Hepatocyte (in vitro differentiated cells): Measurements from ENCODE around the gene HNF1A. TPM values are rescaled to one million over a fixed set of nuclear protein-coding genes. Genes with fewer than 3 reads are reported as not detected.
A peak's percentile ranks its signal among the peaks of the same experiment; 100 is the strongest.

Source experiments
- DNase-seq: peaks from one replicate; pipeline ENCODE4 v3.0.0-alpha.2; 2016; ENCODE audit warnings: low spot score
- H2AFZ ChIP-seq: fragments of 200-600 bp; sonication (generic); 2 replicates; pipeline ENCODE4 v1.6.0; 2016; ENCODE audit warnings: antibody characterized with exemption, mild to moderate bottlenecking
- H3K27ac ChIP-seq: fragments of 200-600 bp; sonication (generic); 2 replicates; pipeline ENCODE4 v1.5.1; 2016; ENCODE audit warnings: mild to moderate bottlenecking
- H3K27me3 ChIP-seq: fragments of 200-600 bp; sonication (generic); 2 replicates; pipeline ENCODE4 v1.6.1; 2016
- H3K36me3 ChIP-seq: fragments of 200-600 bp; sonication (generic); replicated peaks from 2 replicates; pipeline ENCODE4 v1.5.1; 2016; ENCODE audit warnings: low read depth; ENCODE audit not compliant: insufficient read depth
- H3K4me1 ChIP-seq: fragments of 200-600 bp; sonication (generic); 2 replicates; pipeline ENCODE4 v1.5.1; 2016; ENCODE audit warnings: mild to moderate bottlenecking, moderate library complexity; ENCODE audit not compliant: insufficient read depth
- H3K4me2 ChIP-seq: fragments of 200-600 bp; sonication (generic); 2 replicates; pipeline ENCODE4 v1.6.0; 2016
- H3K4me3 ChIP-seq: fragments of 200-600 bp; sonication (generic); 2 replicates; pipeline ENCODE4 v1.5.1; 2016; ENCODE audit warnings: mild to moderate bottlenecking
- H3K79me2 ChIP-seq: fragments of 200-600 bp; sonication (generic); 2 replicates; pipeline ENCODE4 v1.6.0; 2017; ENCODE audit warnings: mild to moderate bottlenecking
- H3K9me2 ChIP-seq: fragments of 200-600 bp; sonication (generic); replicated peaks from 2 replicates; pipeline ENCODE4 v1.6.0; 2017; ENCODE audit warnings: mild to moderate bottlenecking; ENCODE audit not compliant: insufficient read depth
- H3K9me3 ChIP-seq: fragments of 200-600 bp; sonication (generic); 2 replicates; pipeline ENCODE4 v1.5.1; 2016; ENCODE audit warnings: low read depth, mild to moderate bottlenecking
- H4K20me1 ChIP-seq: fragments of 200-600 bp; sonication (generic); 2 replicates; pipeline ENCODE4 v1.6.0; 2016; ENCODE audit warnings: mild to moderate bottlenecking; ENCODE audit not compliant: insufficient read depth, poor library complexity, severe bottlenecking
- EZH2 ChIP-seq: fragments of 200-600 bp; sonication (generic); IDR thresholded peaks from 2 replicates; pipeline ENCODE4 v1.6.1; 2016; ENCODE audit warnings: antibody characterized with exemption, mild to moderate bottlenecking, borderline replicate concordance
- EZH2phosphoT487 ChIP-seq: fragments of 200-600 bp; sonication (generic); IDR thresholded peaks from one replicate; pipeline ENCODE4 v1.6.1; 2018; ENCODE audit warnings: antibody characterized with exemption, mild to moderate bottlenecking, low read depth, moderate library complexity; ENCODE audit not compliant: unreplicated experiment, severe bottlenecking
- WGBS: methylation state at CpG from one replicate; pipeline ENCODE4 v1.1.6; 2016; ENCODE audit warnings: low lambda C conversion rate; ENCODE audit errors: missing lambda C conversion rate; 5-methylcytosine and 5-hydroxymethylcytosine counted together
- polyA plus RNA-seq: library from polyadenylated mRNA; unstranded; fragments of >200 nt; fragmentation: Nextera tagmentation; extraction: Ambion mirVana; gene quantifications from 2 replicates; pipeline ENCODE4 v1.2.1, GENCODE V29; 2016
- total RNA-seq: library from RNA; depleted of rRNA; stranded (reverse); fragments of >200 nt; gene quantifications from 2 replicates; pipeline ENCODE4 v1.2.3, GENCODE V29; 2014
- TF ChIP-seq, protein P1 (sequence below): fragments of 200-600 bp; sonication (generic); IDR thresholded peaks from 2 replicates; pipeline ENCODE4 v1.5.1; 2016; ENCODE audit warnings: antibody characterized with exemption, mild to moderate bottlenecking; ENCODE audit not compliant: poor library complexity

HNF1A gene
- total and polyA plus RNA-seq, 2 experiments from 2014 or later: 16.7 to 23.9 TPM

DNA sequence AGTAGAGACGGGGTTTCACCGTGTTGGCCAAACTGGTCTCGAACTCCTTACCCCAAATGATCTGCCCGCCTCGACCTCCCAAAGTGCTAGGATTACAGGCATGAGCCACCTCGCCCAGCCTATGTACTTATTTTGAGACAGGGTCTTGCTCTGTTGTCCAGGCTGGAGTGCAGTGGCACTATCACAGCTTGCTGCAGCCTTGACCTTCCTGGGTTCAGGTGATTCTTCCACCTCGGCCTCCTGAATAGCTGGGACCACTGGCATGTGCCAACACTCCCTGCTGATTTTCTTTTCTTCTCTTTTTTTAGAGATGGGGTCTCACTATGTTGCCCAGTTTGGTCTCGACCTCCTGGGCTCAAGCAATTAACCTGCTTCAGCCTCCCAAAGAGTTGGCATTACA is 14.0 kb upstream of the HNF1A start:
- no peak for TF ChIP-seq EZH2phosphoT487
- no peak for TF ChIP-seq EZH2
- TF ChIP-seq, protein P1, sequence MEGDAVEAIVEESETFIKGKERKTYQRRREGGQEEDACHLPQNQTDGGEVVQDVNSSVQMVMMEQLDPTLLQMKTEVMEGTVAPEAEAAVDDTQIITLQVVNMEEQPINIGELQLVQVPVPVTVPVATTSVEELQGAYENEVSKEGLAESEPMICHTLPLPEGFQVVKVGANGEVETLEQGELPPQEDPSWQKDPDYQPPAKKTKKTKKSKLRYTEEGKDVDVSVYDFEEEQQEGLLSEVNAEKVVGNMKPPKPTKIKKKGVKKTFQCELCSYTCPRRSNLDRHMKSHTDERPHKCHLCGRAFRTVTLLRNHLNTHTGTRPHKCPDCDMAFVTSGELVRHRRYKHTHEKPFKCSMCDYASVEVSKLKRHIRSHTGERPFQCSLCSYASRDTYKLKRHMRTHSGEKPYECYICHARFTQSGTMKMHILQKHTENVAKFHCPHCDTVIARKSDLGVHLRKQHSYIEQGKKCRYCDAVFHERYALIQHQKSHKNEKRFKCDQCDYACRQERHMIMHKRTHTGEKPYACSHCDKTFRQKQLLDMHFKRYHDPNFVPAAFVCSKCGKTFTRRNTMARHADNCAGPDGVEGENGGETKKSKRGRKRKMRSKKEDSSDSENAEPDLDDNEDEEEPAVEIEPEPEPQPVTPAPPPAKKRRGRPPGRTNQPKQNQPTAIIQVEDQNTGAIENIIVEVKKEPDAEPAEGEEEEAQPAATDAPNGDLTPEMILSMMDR: no peak
- DNase-seq: no peak
- 91% methylated on average over 8 of the region's 8 CpGs for WGBS
- no peaks in the 10 kb centered on the region for H3K9me3 ChIP-seq
- H3K79me2 ChIP-seq: no peaks in the 10 kb centered on the region
- no peak overlapping the region for H2AFZ ChIP-seq
- H3K4me1 ChIP-seq: peaks cover 16% of the 10 kb centered on the region
- H3K4me2 ChIP-seq: no peak overlapping the region
- H3K4me3 ChIP-seq: no peak overlapping the region
- H3K36me3 ChIP-seq: no peaks in the 10 kb centered on the region
- no peaks in the 10 kb centered on the region for H4K20me1 ChIP-seq
- H3K9me2 ChIP-seq: no peaks in the 10 kb centered on the region
- no peak overlapping the region for H3K27ac ChIP-seq
- no peaks in the 10 kb centered on the region for H3K27me3 ChIP-seq

DNA sequence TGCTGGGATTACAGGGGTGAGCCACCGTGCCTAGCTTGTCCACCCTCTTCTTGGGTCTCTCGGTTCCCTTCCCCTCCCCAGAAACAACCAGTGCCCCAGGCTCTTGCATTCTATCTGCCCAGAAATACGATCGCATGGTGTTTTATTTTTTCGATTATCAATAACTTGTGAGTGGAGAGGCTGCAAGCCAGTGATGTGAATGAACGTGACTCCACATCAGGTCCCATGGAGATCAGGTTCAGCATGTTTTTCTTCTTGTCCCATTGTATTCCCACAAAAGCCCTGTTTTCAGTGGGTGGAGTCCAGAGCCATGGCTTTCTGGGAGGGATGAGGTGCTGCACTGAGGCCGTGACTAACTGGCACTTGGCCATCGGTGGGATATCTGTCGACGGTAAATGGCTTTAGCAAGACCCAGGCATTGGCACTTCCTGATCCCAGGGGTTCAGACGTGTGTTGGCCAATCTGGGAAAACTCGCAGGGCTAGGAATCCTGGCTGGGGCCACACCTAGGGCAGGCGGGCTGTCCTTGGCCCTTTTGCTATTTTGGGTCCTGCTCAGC is 12.7 kb upstream of the HNF1A start:
- no peak for TF ChIP-seq EZH2phosphoT487
- TF ChIP-seq, protein P1: no peak
- TF ChIP-seq EZH2: no peak
- DNase-seq: no peak

DNA sequence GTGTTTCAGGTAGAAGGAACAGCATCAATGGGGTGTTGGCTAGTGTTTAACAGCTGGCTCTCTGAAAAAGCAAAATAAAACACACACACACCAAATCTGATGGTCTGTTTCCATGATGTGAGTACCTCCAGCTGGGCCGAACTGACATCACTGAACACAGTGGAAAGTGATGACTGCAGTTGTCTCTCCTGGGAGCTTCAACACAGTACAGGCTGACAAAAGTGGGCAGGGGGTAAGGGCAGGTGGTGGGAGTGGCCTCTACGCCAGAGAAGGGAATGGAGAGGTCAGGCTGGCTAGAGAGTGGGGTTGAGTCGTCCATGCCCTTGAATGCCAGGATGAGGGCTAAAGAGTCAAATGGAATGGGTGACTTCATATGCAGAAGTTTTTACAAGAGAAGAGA is 8.0 kb upstream of the HNF1A start:
- no peak overlapping the region for H3K4me2 ChIP-seq
- H3K36me3 ChIP-seq: no peaks in the 10 kb centered on the region
- H3K27ac ChIP-seq: no peak overlapping the region
- no peaks in the 10 kb centered on the region for H3K79me2 ChIP-seq
- 87% methylated on average over 3 of the region's 3 CpGs for WGBS
- no peak overlapping the region for H3K4me3 ChIP-seq
- TF ChIP-seq EZH2phosphoT487 (no peak), EZH2 (no peak)
- TF ChIP-seq, protein P1: no peak
- no peak overlapping the region for H2AFZ ChIP-seq
- peaks cover 5% of the 10 kb centered on the region for H4K20me1 ChIP-seq
- H3K9me2 ChIP-seq: no peaks in the 10 kb centered on the region
- no peak for DNase-seq
- H3K9me3 ChIP-seq: no peaks in the 10 kb centered on the region
- no peaks in the 10 kb centered on the region for H3K27me3 ChIP-seq
- no peaks in the 10 kb centered on the region for H3K4me1 ChIP-seq

More for the DNA sequence above, 12.7 kb upstream of the HNF1A start:
- H4K20me1 ChIP-seq: no peaks in the 10 kb centered on the region
- no peaks in the 10 kb centered on the region for H3K79me2 ChIP-seq
- H3K36me3 ChIP-seq: no peaks in the 10 kb centered on the region
- no peaks in the 10 kb centered on the region for H3K9me3 ChIP-seq
- H3K9me2 ChIP-seq: no peaks in the 10 kb centered on the region
- WGBS: 66% methylated on average over 13 of the region's 13 CpGs
- H3K4me3 ChIP-seq: no peak overlapping the region
- no peak overlapping the region for H2AFZ ChIP-seq
- H3K4me2 ChIP-seq: no peak overlapping the region
- peak overlapping the region; percentile 33 for H3K27ac ChIP-seq
- no peaks in the 10 kb centered on the region for H3K27me3 ChIP-seq
- H3K4me1 ChIP-seq: peaks cover 9% of the 10 kb centered on the region
